Skeletal muscle satellite cell (primary cell): Measurements from ENCODE around the gene BMPR1B.

Source experiments
- H3K27me3 ChIP-seq: 2 replicates; pipeline ENCODE4 v1.7.0; 2013; ENCODE audit warnings: low read length; ENCODE audit not compliant: control insufficient read depth, insufficient read depth
- H3K36me3 ChIP-seq: 2 replicates; pipeline ENCODE4 v1.7.0; 2013; ENCODE audit warnings: mild to moderate bottlenecking, control low read depth, low read length; ENCODE audit not compliant: insufficient read depth
- H3K4me1 ChIP-seq: 2 replicates; pipeline ENCODE4 v1.7.0; 2013; ENCODE audit warnings: low read length; ENCODE audit not compliant: control insufficient read depth, insufficient read depth
- H3K4me2 ChIP-seq: 2 replicates; pipeline ENCODE4 v1.7.0; 2013; ENCODE audit warnings: mild to moderate bottlenecking, low read length
- H3K4me3 ChIP-seq: 2 replicates; pipeline ENCODE4 v1.7.0; 2013; ENCODE audit warnings: low read length
- H3K9ac ChIP-seq: 2 replicates; pipeline ENCODE4 v1.7.0; 2013; ENCODE audit warnings: mild to moderate bottlenecking, low read depth, low read length, moderate library complexity
- H3K9me3 ChIP-seq: replicated peaks from 2 replicates; pipeline ENCODE4 v1.7.0; 2013; ENCODE audit warnings: mild to moderate bottlenecking, control low read depth, low read length

BMPR1B gene

DNA sequence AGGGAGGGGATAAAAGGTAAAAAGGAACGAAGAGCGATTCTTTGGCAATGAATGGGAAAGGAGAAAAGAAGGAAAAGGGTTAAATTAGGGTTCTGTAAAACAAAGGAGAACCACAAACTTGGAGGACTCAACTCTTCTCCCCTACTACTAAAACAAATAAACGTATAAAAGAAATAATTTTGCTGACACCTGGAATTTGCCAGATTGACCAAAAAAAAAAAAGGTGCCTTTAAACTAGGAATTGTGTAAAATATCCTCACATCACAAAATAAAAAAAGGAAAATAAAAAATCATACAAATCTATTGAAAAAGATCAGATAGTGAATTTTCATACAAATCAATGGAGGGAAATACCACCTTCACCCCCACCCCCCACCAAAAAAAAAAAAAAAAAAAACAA, 129.3 kb downstream of the BMPR1B start:
- Histone ChIP-seq H3K4me3 (no peak overlapping the region), H3K36me3 (no peaks in the 10 kb centered on the region), H3K9ac (no peak overlapping the region), H3K27me3 (no peaks in the 10 kb centered on the region), H3K4me1 (no peaks in the 10 kb centered on the region), H3K9me3 (no peaks in the 10 kb centered on the region), H3K4me2 (no peak overlapping the region)

DNA sequence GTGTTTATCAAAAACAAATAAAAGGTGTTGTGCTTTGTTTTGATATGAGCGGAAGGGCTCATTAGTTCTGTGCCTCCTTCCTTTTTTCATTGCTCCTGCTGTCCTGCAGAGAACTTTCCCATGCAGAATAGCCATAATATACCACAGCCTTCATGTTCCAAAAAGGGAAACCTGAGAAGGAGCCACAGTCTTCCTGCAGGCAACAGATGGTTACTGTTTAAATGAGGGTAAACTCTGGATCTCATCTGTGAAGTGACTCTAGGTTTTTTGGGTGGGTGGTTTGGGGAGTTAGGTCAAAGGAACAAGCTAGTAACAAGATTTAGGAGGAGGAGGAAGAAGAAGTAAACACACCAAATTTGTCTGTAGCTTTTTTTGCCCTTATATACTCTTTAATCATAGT, 131.8 kb downstream of the BMPR1B start:
- Histone ChIP-seq H3K27me3 (no peaks in the 10 kb centered on the region), H3K4me3 (no peak overlapping the region), H3K36me3 (no peaks in the 10 kb centered on the region), H3K4me1 (peaks cover 11% of the 10 kb centered on the region), H3K4me2 (no peak overlapping the region), H3K9me3 (no peaks in the 10 kb centered on the region), H3K9ac (no peak overlapping the region)

DNA sequence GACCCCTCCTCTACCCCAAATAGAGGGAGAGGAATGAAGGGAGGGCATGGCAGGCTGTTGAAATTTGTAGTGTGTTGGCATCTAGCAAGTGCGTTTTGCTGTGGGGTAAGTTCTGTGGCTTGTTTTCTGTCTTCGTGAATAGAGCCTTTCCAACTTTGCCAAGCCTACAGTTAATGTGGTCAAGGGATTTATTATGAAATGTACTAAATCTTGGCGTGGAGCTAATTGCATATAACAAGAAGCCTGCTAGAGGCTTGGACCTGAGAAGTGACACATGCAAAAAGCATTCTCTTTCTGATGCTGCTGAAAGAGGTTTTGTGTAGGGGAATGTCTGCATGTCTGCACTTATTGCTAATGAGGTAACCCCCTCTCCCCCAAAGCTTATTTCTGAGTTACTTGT, 132.2 kb downstream of the BMPR1B start:
- Histone ChIP-seq H3K9ac (no peak overlapping the region), H3K9me3 (no peaks in the 10 kb centered on the region), H3K4me1 (peaks cover 11% of the 10 kb centered on the region), H3K4me2 (no peak overlapping the region), H3K36me3 (no peaks in the 10 kb centered on the region), H3K27me3 (no peaks in the 10 kb centered on the region), H3K4me3 (no peak overlapping the region)

DNA sequence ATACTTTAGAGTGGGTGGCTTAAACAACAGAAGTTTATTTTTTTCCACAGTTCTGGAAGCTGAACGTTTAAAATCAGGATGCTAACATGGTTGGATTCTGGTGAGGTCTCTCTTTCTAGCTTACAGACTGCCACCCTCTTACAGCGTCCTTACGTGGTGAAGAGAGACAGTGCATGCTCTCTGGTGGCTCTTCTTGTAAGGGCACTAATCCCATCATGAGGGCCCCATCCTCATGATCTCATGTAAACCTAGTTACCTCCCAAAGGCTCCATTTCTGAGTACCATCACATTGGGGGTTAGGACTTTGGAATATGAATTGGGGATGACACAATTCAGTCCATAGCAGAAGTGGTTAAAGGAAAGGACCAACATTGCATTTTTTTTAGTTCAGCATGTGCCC, 132.8 kb downstream of the BMPR1B start:
- peaks cover 11% of the 10 kb centered on the region for H3K4me1 ChIP-seq
- H3K4me3 ChIP-seq = no peak overlapping the region
- no peaks in the 10 kb centered on the region for H3K27me3 ChIP-seq
- H3K4me2 ChIP-seq = no peak overlapping the region
- no peak overlapping the region for H3K9ac ChIP-seq
- H3K36me3 ChIP-seq = no peaks in the 10 kb centered on the region
- H3K9me3 ChIP-seq = no peaks in the 10 kb centered on the region

DNA sequence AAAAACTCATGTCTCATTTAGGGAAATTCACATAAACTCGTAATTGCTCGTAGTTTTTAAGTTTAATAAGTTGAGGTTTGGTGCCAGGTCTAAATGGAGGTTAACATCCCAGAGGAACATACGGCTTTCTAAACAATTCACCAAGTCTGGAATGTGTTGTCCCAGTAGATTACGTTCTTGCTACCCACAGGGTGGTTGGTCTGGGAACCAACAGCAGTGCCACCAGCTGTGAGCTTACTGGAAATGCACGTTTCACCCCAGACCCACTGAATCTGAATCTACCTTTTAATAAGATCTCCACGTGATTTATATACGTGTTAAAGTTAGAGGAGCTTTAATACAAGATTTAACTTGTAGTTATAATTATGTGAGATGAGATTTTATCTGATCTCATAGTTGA, 134.3 kb downstream of the BMPR1B start:
- no peak overlapping the region for H3K4me3 ChIP-seq
- H3K4me2 ChIP-seq = no peak overlapping the region
- H3K9me3 ChIP-seq = no peaks in the 10 kb centered on the region
- H3K4me1 ChIP-seq = peaks cover 11% of the 10 kb centered on the region
- no peaks in the 10 kb centered on the region for H3K36me3 ChIP-seq
- no peaks in the 10 kb centered on the region for H3K27me3 ChIP-seq
- no peak overlapping the region for H3K9ac ChIP-seq

DNA sequence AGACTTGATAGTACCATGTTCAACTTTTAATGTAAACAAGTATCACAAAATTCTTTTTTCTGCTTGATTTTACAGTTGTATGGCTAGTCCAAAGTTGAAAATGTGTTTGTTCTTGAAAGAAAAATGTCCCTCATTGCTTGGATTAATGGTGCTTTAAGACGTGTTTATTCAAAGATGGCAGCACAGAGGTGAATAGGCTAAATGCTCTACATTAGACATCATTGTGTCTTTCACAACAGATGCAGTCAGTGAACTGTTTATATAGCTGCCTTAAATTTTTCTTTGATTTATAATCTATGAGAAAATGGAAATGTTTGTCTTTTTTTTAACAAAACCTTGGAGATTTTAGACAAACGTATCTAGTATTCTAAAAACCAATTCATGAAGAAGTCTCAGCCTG, 137.3 kb downstream of the BMPR1B start:
- H3K4me2 ChIP-seq = no peak overlapping the region

DNA sequence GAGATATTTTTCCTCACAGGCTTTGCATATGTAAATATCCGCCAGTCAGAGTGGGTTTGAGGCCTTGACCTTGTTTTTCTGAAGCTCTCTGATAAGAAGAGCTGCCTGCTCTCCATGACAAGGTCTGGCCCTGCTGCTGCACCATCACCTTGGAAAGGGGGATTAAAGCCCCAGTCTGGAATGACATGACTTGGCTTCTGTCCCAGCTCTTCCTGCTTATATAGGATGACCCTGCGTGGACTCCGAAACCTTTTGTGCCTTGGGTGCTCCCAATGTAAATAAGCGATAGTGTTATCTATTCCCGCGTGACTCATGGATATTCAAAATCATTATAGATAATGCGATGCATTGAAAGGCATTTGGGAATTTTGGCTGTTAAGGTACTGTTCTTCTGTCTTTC, 139.3 kb downstream of the BMPR1B start:
- H3K4me2 ChIP-seq = no peak overlapping the region
- no peaks in the 10 kb centered on the region for H3K36me3 ChIP-seq
- no peaks in the 10 kb centered on the region for H3K27me3 ChIP-seq
- H3K4me3 ChIP-seq = no peak overlapping the region
- no peak overlapping the region for H3K9ac ChIP-seq
- H3K4me1 ChIP-seq = peaks cover 11% of the 10 kb centered on the region
- no peaks in the 10 kb centered on the region for H3K9me3 ChIP-seq

More for the DNA sequence above, 137.3 kb downstream of the BMPR1B start:
- H3K27me3 ChIP-seq = no peaks in the 10 kb centered on the region
- no peaks in the 10 kb centered on the region for H3K36me3 ChIP-seq
- no peaks in the 10 kb centered on the region for H3K9me3 ChIP-seq
- H3K9ac ChIP-seq = no peak overlapping the region
- H3K4me3 ChIP-seq = no peak overlapping the region
- peaks cover 11% of the 10 kb centered on the region for H3K4me1 ChIP-seq

DNA sequence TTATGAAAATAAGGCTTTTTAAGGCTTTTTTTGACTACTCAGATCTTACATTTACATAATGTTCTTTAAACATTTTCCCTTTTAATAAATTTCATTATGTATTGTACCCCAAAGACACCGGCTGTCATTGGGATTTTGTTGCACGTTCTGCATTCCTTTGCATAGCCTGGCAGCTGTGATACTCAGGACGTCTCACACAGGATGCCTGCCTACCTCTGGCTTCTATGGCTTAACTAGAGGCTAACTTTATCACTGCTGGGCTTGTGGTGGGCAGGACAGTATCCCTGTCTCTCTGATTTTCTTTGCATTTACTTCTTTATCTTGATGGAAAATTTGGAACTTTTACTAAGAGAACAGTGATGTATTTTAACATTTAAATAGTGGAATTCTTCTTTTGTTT, 147.8 kb downstream of the BMPR1B start:
- Histone ChIP-seq H3K9me3 (no peaks in the 10 kb centered on the region), H3K4me1 (no peaks in the 10 kb centered on the region), H3K36me3 (no peaks in the 10 kb centered on the region), H3K27me3 (no peaks in the 10 kb centered on the region), H3K4me2 (no peak overlapping the region), H3K9ac (no peak overlapping the region), H3K4me3 (no peak overlapping the region)

DNA sequence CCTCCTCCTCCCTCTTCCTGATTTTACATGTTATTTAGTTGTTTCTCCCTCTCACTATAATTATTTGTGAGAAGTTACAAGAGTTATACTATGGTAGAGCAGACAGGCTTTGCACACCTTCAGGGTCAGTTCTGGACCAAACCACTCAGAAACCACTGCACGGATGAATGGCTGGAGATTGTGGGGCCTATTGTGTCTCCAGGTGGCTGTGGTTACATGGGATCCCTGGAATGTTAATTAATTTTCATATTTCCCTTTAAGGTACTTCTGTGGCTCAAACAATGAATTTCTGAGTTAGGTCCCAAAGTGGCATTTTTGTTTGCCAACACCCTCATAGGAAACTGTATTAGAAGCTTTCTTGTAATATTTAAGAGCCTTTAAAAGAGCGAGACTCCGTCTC, 151.9 kb downstream of the BMPR1B start:
- no peaks in the 10 kb centered on the region for H3K9me3 ChIP-seq
- no peaks in the 10 kb centered on the region for H3K4me1 ChIP-seq
- no peak overlapping the region for H3K9ac ChIP-seq
- no peaks in the 10 kb centered on the region for H3K27me3 ChIP-seq
- no peak overlapping the region for H3K4me2 ChIP-seq
- H3K4me3 ChIP-seq = no peak overlapping the region
- no peaks in the 10 kb centered on the region for H3K36me3 ChIP-seq

DNA sequence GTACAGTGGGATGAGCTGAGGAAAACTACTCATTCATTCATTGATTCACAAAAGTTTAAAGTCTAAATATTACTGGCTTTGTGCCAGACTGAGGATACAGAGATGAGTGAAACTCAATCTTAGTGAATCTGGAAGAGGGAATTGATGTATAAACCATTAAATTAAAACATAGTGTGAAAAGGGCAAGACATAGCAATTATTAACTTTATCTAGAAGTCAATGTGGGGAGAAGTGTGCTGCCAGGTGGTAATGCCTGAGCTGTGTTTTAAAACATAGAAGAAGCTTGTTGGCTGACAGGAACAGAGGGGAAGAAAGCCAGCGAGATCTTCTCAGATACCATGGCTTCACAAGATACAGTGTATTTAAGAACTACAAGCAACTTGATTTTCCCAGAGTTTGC, 153.4 kb downstream of the BMPR1B start:
- H3K9me3 ChIP-seq = no peaks in the 10 kb centered on the region
- H3K4me3 ChIP-seq = no peak overlapping the region
- no peak overlapping the region for H3K9ac ChIP-seq
- no peak overlapping the region for H3K4me2 ChIP-seq
- no peaks in the 10 kb centered on the region for H3K36me3 ChIP-seq
- no peaks in the 10 kb centered on the region for H3K27me3 ChIP-seq
- H3K4me1 ChIP-seq = no peaks in the 10 kb centered on the region

DNA sequence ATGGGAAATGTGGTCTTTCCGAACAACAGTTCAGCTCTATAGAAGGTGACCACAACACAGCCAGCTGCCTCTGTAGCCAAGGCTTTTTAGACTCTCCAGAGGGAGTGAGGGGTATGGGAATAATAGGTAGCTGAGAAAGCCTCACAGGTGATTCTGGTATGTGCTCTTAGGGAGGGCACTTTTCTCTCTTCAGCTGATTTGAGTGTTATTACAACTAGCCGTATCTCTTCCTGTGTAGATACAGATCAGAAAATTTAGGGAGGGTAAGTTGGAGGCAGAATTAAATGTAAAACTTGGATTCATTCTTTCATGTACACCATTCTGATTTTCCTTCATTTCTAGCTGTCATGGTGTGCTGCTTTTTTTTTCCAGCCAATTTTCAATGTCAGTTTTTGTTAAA, 154.9 kb downstream of the BMPR1B start:
- H3K4me3 ChIP-seq = no peak overlapping the region
- no peak overlapping the region for H3K9ac ChIP-seq
- H3K4me2 ChIP-seq = no peak overlapping the region
- H3K4me1 ChIP-seq = no peaks in the 10 kb centered on the region
- H3K36me3 ChIP-seq = no peaks in the 10 kb centered on the region
- no peaks in the 10 kb centered on the region for H3K9me3 ChIP-seq
- H3K27me3 ChIP-seq = no peaks in the 10 kb centered on the region

DNA sequence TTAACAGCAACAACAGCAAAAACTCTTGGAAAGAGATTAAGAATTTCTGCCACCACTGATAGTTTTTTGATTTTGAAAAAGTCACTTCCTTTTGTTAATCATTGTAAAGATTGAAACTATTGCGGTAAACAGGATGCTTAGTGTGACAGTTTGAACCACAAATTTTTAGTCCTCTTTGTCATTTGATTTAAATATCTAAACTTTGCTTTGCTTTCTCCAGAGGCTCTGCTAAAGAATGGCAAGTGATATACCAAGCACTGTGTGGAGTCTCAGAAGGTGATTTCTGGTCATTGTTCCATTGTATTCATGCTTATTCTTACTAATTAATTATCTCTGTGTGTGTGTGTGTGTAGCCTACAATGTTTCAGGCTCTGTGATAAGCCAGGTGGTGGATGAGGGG, 155.6 kb downstream of the BMPR1B start:
- Histone ChIP-seq H3K4me1 (no peaks in the 10 kb centered on the region), H3K27me3 (no peaks in the 10 kb centered on the region), H3K4me3 (no peak overlapping the region), H3K9ac (no peak overlapping the region), H3K9me3 (no peaks in the 10 kb centered on the region), H3K4me2 (no peak overlapping the region), H3K36me3 (no peaks in the 10 kb centered on the region)
